ENCODE measurements around the gene ADRA1B.

The ADRA1B gene

DNA sequence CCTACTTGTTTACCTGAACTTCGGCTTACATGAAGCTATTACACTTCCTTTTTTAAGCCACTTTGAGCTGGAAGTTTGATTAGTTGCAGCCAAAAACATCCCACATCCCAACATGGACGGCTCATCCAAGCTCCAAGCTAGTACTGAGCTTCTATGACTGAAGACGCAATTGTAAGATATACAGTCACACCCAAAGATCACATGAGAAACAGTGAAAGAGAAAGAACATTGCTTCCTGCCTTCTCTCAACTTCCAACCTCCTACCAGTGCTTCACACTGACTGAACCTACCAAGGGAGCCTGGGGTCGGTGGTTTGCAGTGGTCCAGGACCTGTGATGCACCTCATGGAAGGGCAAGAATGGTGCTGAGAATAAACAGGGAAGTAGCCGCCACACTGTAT, 27.4 kb upstream of the ADRA1B start:
- no peak overlapping the region for H3K4me3 ChIP-seq (ENCODE audit: low read depth, low read length)
- TF ChIP-seq, protein P1, sequence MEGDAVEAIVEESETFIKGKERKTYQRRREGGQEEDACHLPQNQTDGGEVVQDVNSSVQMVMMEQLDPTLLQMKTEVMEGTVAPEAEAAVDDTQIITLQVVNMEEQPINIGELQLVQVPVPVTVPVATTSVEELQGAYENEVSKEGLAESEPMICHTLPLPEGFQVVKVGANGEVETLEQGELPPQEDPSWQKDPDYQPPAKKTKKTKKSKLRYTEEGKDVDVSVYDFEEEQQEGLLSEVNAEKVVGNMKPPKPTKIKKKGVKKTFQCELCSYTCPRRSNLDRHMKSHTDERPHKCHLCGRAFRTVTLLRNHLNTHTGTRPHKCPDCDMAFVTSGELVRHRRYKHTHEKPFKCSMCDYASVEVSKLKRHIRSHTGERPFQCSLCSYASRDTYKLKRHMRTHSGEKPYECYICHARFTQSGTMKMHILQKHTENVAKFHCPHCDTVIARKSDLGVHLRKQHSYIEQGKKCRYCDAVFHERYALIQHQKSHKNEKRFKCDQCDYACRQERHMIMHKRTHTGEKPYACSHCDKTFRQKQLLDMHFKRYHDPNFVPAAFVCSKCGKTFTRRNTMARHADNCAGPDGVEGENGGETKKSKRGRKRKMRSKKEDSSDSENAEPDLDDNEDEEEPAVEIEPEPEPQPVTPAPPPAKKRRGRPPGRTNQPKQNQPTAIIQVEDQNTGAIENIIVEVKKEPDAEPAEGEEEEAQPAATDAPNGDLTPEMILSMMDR (IDR thresholded peaks at IDR 0.05; ENCODE audit: low read depth, low read length): no peak
- in situ Hi-C loops (cut with HindIII; ENCODE audit: low sequenced_read_pairs): no loop called here
- DNase-seq (ENCODE audit: low read depth, low spot score): no peak

DNA sequence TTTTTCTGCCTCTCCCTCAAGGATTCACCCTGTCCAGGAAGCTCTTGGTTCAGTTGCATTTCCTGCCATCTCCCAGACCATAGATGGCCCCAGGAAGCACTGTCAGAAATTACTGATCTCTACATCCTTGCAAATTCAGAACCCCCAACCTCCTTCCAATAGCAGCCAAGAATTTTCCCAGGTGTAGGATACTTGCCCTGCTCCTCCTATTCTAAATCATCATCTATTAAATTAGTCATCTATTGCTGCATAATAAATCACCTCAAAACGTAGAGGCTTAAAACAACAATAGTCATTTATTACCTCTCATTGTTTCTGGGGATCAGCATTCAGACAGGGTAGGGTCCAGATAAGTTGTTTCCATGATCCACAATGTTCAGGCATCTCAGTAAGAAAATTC, 26.1 kb upstream of the ADRA1B start:
- no peak overlapping the region for H3K4me3 ChIP-seq (ENCODE audit: low read depth, low read length)
- TF ChIP-seq, protein P1 (IDR thresholded peaks at IDR 0.05; ENCODE audit: low read depth, low read length): no peak
- in situ Hi-C loops (cut with HindIII; ENCODE audit: low sequenced_read_pairs): no loop called here
- DNase-seq (ENCODE audit: low read depth, low spot score): no peak

DNA sequence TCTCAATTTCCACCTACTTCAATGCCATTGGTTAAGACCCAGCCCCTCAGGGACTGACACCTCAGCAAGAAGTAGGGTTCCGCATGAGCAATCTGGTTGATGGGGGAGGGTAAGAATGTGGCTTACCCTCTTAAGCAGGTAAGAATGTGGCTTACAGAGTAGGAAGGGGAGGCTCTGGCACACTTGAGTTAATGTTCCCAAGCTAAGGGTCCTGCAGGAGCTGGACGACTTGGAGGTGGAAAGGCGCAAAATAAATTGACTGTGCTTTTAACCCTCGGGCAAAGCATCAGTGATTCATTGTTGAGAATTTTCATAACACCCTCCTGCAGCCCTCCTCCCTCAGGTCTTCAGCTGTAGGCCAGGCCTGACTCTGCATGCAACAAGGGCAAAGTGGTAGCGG, 24.9 kb upstream of the ADRA1B start:
- in situ Hi-C loops (cut with HindIII; ENCODE audit: low sequenced_read_pairs): no loop called here
- TF ChIP-seq, protein P1 (IDR thresholded peaks at IDR 0.05; ENCODE audit: low read depth, low read length): no peak
- no peak overlapping the region for H3K4me3 ChIP-seq (ENCODE audit: low read depth, low read length)
- no peak for DNase-seq (ENCODE audit: low read depth, low spot score)

DNA sequence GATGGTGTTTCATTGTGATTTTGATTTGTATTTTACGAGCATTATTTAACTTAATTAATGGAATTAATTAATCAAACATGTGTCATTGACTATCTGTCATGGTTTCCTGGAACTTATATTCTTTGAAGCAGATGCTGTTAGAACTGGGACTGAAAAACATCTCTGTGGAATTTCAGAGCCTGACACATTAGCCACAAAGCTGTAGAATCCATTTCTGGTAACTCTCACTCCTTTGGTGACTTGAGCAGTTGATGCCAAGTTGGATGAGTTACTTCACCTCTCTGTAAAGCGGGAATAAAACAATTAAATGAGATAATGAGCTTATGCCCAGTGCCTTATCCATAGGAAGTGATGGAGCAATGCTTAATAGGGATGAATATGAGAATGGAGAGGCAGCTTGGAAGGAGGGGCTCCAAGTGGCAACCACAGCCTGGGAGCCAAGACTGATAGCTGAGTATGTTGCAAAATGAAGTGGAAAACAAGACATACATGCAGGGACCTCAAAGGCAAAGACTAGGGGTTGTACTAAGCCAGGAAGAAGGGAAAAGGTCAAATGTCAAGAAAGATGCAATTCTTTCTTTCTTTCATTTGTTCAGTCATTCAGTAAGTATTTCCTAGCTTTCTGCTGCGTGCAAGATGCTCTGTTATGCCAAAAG, 23.1 kb upstream of the ADRA1B start:
- TF ChIP-seq, protein P1 (IDR thresholded peaks at IDR 0.05; ENCODE audit: low read depth, low read length): no peak
- no peak overlapping the region for H3K4me3 ChIP-seq (ENCODE audit: low read depth, low read length)
- in situ Hi-C loops (cut with HindIII; ENCODE audit: low sequenced_read_pairs): no loop called here
- DNase-seq (ENCODE audit: low read depth, low spot score): no peak

DNA sequence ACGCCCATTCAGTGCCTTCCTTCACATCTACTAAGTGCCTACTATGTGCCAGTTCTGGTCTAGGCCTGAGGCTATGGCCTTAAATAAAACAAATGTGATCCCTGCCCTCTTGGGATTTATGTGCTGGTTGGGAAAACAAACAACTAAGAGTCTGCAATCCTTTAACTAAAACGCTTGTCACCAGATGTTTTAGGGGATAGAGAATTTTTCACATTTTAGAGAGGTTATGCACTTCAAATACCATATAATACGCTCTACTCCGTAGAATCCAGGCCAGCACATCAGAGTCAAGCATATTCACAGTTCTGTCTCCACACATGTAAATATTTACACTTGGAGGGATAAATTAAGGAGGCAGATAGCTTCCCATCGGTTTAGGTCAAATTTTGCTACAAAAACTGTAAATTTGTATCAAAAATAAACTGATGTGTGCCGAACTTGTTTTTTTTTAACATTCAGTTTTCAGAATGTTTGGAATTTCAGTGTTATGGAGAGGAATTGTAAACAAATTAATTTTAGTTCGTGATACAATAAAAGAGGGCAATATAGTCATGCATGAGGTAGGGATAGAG, 22.0 kb upstream of the ADRA1B start:
- no peak overlapping the region for H3K4me3 ChIP-seq (ENCODE audit: low read depth, low read length)
- in situ Hi-C loops (cut with HindIII; ENCODE audit: low sequenced_read_pairs): no loop called here
- DNase-seq (ENCODE audit: low read depth, low spot score): no peak
- TF ChIP-seq, protein P1 (IDR thresholded peaks at IDR 0.05; ENCODE audit: low read depth, low read length): no peak

DNA sequence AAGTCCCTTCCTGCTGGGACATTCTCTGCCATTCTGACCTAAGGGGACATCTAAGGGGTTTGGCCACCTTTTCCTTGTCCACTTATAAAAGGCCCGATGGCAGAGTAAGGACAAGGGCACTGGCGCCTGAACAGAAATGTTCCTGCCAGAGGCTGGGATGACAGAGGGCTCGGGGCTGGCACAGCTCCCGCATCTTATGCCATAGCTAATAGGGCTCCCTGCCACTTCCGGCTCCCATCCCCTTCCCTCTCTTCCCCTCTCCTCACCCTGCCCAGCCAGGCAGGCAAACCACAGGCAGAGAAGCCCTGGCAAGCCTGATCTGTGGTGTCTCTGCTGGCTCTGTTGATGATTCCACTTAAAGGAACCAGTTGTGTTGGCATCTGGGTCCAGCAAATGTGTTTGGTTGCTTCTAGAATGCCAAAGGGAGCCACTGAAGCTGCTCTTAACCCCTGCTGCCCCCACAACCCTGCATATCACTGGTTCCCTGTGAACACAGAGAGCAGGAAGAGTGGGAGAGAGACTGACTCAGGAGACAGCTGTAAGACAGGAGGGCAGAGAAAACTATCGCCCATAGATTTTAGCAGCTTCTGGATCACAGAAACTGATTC, 18.4 kb upstream of the ADRA1B start:
- TF ChIP-seq, protein P1 (IDR thresholded peaks at IDR 0.05; ENCODE audit: low read depth, low read length): no peak
- in situ Hi-C loops (cut with HindIII; ENCODE audit: low sequenced_read_pairs): no loop called here
- H3K4me3 ChIP-seq (ENCODE audit: low read depth, low read length): no peak overlapping the region
- DNase-seq (ENCODE audit: low read depth, low spot score): no peak
